ENCODE measurements around the gene ADAM15. TPM values are rescaled to one million over a fixed set of nuclear protein-coding genes. Genes with fewer than 3 reads are reported as not detected.

Gene ADAM15
- polyA plus RNA-seq, 1 of the 3 experiments (the other 2 are of a cell fraction): 60.1 TPM

DNA sequence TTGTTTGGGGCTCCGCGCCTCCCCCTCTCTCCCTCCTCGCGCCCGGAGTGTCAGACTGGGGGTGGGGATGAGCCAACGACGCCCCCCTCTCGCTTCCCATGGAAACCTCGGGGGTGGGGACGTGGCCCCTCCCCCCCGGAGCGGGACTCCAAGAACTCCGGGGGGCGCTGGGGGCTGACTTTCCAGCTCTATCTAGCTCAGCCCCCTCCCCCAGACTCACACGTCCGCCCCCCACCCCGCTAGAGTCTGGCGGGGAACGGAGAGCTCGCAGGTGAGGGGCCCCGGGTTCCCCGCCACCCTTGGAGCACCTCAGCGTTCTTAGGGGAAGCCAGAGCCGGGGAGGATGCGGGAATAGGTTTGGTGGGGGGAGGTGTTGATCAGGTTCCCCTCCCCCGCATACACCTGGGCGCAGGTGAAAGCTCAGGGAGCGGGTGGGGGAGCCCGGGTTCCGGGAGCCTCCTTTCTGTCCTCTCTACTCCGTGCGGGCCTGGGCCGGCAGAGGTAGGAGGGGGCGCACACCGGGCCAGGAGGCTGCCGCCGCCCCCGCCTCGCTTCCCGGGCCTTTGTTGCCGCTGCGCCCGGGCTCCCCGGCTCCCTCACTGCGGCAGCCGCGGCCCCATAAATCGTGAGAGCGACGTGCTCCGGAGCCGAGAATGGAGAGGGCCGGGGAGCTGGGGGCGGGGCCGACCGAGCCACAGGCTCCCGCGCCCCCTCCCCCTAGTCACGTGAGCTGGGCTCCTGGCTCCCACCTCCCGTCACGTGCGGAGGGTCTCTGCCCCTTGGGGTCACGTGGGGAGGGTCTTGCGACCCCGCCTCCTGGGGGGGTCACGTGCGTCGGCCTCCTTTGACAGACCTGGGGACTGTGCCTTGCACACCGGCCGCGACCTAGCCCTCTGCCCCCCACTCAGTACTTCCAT, 29.5 kb downstream of the ADAM15 start (continued):
- TF ChIP-seq RAD21 (IDR thresholded peaks at IDR 0.05; ENCODE audit: low read length) (no peak), ELF1 (IDR thresholded peaks at IDR 0.05) (no peak), CHD2 (IDR thresholded peaks at IDR 0.05; ENCODE audit: low read length, partially characterized antibody) (no peak), TAF1 (IDR thresholded peaks at IDR 0.05; ENCODE audit: borderline replicate concordance, low read depth, low read length) (no peak), NRF1 (IDR thresholded peaks at IDR 0.05; ENCODE audit: low read depth, low read length) (no peak), RXRA (IDR thresholded peaks at IDR 0.05; ENCODE audit: borderline replicate concordance, low read depth) (no peak), USF2 (IDR thresholded peaks at IDR 0.05; ENCODE audit: borderline replicate concordance, low read depth, low read length) (peak; percentile 97), RFX5 (IDR thresholded peaks at IDR 0.05; ENCODE audit: low read length) (no peak)
- TF ChIP-seq, protein P1, sequence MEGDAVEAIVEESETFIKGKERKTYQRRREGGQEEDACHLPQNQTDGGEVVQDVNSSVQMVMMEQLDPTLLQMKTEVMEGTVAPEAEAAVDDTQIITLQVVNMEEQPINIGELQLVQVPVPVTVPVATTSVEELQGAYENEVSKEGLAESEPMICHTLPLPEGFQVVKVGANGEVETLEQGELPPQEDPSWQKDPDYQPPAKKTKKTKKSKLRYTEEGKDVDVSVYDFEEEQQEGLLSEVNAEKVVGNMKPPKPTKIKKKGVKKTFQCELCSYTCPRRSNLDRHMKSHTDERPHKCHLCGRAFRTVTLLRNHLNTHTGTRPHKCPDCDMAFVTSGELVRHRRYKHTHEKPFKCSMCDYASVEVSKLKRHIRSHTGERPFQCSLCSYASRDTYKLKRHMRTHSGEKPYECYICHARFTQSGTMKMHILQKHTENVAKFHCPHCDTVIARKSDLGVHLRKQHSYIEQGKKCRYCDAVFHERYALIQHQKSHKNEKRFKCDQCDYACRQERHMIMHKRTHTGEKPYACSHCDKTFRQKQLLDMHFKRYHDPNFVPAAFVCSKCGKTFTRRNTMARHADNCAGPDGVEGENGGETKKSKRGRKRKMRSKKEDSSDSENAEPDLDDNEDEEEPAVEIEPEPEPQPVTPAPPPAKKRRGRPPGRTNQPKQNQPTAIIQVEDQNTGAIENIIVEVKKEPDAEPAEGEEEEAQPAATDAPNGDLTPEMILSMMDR (IDR thresholded peaks at IDR 0.05): no peak
- TF ChIP-seq, protein P2, sequence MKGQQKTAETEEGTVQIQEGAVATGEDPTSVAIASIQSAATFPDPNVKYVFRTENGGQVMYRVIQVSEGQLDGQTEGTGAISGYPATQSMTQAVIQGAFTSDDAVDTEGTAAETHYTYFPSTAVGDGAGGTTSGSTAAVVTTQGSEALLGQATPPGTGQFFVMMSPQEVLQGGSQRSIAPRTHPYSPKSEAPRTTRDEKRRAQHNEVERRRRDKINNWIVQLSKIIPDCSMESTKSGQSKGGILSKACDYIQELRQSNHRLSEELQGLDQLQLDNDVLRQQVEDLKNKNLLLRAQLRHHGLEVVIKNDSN (IDR thresholded peaks at IDR 0.05; ENCODE audit: borderline replicate concordance, low read depth): peak; percentile 92
- TF ChIP-seq, protein P3, sequence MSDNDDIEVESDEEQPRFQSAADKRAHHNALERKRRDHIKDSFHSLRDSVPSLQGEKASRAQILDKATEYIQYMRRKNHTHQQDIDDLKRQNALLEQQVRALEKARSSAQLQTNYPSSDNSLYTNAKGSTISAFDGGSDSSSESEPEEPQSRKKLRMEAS (IDR thresholded peaks at IDR 0.05; ENCODE audit: low read depth): no peak

DNA sequence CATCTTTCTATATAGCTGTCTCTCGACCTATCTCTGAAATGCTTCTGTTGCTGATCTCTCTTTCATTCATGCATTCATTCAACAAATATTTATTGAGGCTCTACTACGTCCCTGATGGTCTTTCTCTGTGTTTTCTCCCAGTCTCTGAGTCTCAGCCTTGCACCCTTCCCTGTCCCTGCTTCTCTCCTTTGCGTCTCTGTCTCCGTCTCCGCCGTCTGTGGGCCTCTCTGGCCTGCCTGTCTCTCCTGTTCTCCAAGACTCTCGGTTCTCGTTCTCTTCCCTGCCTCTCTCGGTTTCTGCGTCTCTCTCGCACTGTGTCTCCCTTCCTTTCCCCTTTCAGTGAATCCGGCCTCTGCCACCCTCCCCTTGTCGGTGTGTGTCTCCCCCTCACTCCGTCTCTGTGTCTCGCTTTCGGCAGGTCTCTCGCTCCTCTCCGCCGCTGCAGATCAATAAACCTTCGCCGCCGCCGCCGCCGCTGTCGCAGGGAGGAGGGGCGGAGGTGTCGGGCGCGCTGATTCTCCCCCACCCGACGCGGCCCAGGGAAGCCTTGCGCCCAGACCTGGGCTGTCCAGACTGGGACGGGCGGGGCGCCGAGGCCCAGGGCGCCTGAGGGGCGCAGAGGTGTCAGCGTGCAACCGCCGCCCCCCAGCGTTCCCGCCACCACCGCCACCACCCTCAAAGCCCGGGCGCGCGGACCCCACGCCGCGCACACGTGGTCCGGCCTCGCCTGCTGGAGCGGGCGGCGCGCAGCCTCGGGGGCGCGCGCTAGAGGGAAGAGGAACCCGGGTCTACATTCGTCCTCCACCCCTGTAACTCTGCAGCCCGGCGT, 30.6 kb downstream of the ADAM15 start:
- no peaks in the 10 kb centered on the region for H3K36me3 ChIP-seq (replicated peaks in 1 of 2; ENCODE audit: control insufficient read depth in 1 of 2, insufficient read depth in 2 of 2, low read length in 1 of 2)
- no peak overlapping the region for H3K4me3 ChIP-seq (ENCODE audit: low read depth in 2 of 2, low read length in 1 of 2)
- ChIA-PET POLR2A (interaction anchor here (1.2 to 1.9 kb wide), 2 partner anchors 11 to 17 kb away, joined by 3 to 5 read pairs; no protein-coding TSS in a partner anchor), CTCF (interaction anchor here (1.1 to 29.9 kb wide), 8 partner anchors 10 to 91 kb away, joined by 4 to 573 read pairs (median 10); partner anchors contain the start of genes ADAM15, DCST1, DCST2 and EFNA4)
- no peaks in the 10 kb centered on the region for H4K20me1 ChIP-seq (ENCODE audit: insufficient read depth)
- H3K4me2 ChIP-seq: no peak overlapping the region
- no peaks in the 10 kb centered on the region for H3K79me2 ChIP-seq (ENCODE audit: insufficient read depth)
- H2AFZ ChIP-seq (ENCODE audit: low read depth): no peak overlapping the region
- no peak overlapping the region for H3K27ac ChIP-seq (ENCODE audit: low read depth in 2 of 2, low read length in 1 of 2)
- H3K9me2 ChIP-seq: no peaks in the 10 kb centered on the region
- H3F3A ChIP-seq (replicated peaks; ENCODE audit: insufficient read depth): peaks cover 10% of the 10 kb centered on the region
- no peak for DNase-seq
- H3K4me1 ChIP-seq (ENCODE audit: control insufficient read depth in 1 of 2, insufficient read depth in 2 of 2, low read depth in 1 of 2, low read length in 1 of 2): peaks cover 21 to 36% of the 10 kb centered on the region in 2 experiments; a peak in 3 of 4 replicates
- peaks cover 23% of the 10 kb centered on the region for H3K27me3 ChIP-seq (ENCODE audit: insufficient read depth)
- no peaks in the 10 kb centered on the region for H3K9me3 ChIP-seq
- WGBS (ENCODE audit: low lambda C conversion rate): 77% methylated on average over 44 of the region's 68 CpGs
- H3K9ac ChIP-seq: no peak overlapping the region
- TF ChIP-seq GATA2 (CRISPR knock-in tag; IDR thresholded peaks at IDR 0.05) (no peak), TEAD4 (IDR thresholded peaks at IDR 0.05; ENCODE audit: borderline replicate concordance, insufficient read depth) (no peak), ZBTB33 (IDR thresholded peaks at IDR 0.05; ENCODE audit: borderline replicate concordance, low read depth) (no peak), FOXJ3 (CRISPR knock-in tag; IDR thresholded peaks at IDR 0.05) (no peak)
- TF ChIP-seq, protein P2 (IDR thresholded peaks at IDR 0.05; ENCODE audit: borderline replicate concordance, low read depth): no peak
- TF ChIP-seq, protein P1 (IDR thresholded peaks at IDR 0.05): no peak

All from SK-N-SH (cell line).